HG03439 (cell line): Measurements from ENCODE around the gene GNAI3.

Experiments used
- ATAC-seq: cut with Tn5 transposase; IDR thresholded peaks from one replicate; pipeline ENCODE4 v1.9.1; 2021; ENCODE audit warnings: mild to moderate bottlenecking, moderate library complexity; ENCODE audit not compliant: unreplicated experiment

GNAI3 gene

GRCh38 chr1:109634771-109635750, 86.6 kb downstream of the GNAI3 start:
- ATAC-seq, result no peak

- ATAC-seq, result no peak
These were observed 87.4 kb downstream of the GNAI3 start for GRCh38 chr1:109635862-109636200.

- ATAC-seq, result no peak
These were observed 88.0 kb downstream of the GNAI3 start for GRCh38 chr1:109636201-109636952.

- ATAC-seq, result no peak
These were observed 89.0 kb downstream of the GNAI3 start for GRCh38 chr1:109637446-109637845.

GRCh38 chr1:109639063-109639840, 90.8 kb downstream of the GNAI3 start:
- no peak for ATAC-seq

- no peak for ATAC-seq
These were observed 91.4 kb downstream of the GNAI3 start for GRCh38 chr1:109639841-109640184.

- ATAC-seq, result no peak
These were observed 92.0 kb downstream of the GNAI3 start for GRCh38 chr1:109640285-109640865.

GRCh38 chr1:109641078-109641740, 92.8 kb downstream of the GNAI3 start:
- no peak for ATAC-seq

GRCh38 chr1:109641861-109642260, 93.4 kb downstream of the GNAI3 start:
- ATAC-seq, result no peak

- ATAC-seq, result no peak
These were observed 94.2 kb downstream of the GNAI3 start for GRCh38 chr1:109642626-109643025.

- peak; percentile 83 for ATAC-seq
These were observed 95.2 kb downstream of the GNAI3 start for GRCh38 chr1:109643385-109644230.

GRCh38 chr1:109644670-109645069, 96.3 kb downstream of the GNAI3 start:
- no peak for ATAC-seq

- no peak for ATAC-seq
These were observed 101.1 kb downstream of the GNAI3 start for GRCh38 chr1:109649491-109649914.

- ATAC-seq, result no peak
These were observed 102.2 kb downstream of the GNAI3 start for GRCh38 chr1:109650609-109651008.

- ATAC-seq, result no peak
These were observed 104.0 kb downstream of the GNAI3 start for GRCh38 chr1:109652402-109652801.

- ATAC-seq, result no peak
These were observed 104.9 kb downstream of the GNAI3 start for GRCh38 chr1:109653306-109653705.

- ATAC-seq, result no peak
These were observed 106.1 kb downstream of the GNAI3 start for GRCh38 chr1:109654519-109654918.

- peak; percentile 94 for ATAC-seq
These were observed 107.5 kb downstream of the GNAI3 start, which contains the start of gene GSTM4 for GRCh38 chr1:109655615-109656519. Gene GSTM4, plus strand, starts transcription at chr1:109656099. Its CDS starts 291 bp downstream, at chr1:109656390.
